PC-9 (cell line): Measurements from ENCODE around the gene ARHGEF28.

Source experiments
- EZH2 ChIP-seq: fragments of 200-600 bp; sonication (generic); IDR thresholded peaks from 2 replicates; pipeline ENCODE4 v1.8.0; 2017; ENCODE audit warnings: antibody characterized with exemption, low read depth
- TF ChIP-seq, protein P1 (sequence below): fragments of 200-600 bp; sonication (generic); conservative IDR thresholded peaks from 2 replicates; pipeline ENCODE4 v1.6.1; 2017; ENCODE audit warnings: mixed run types, antibody characterized with exemption, mild to moderate bottlenecking, moderate library complexity

DNA sequence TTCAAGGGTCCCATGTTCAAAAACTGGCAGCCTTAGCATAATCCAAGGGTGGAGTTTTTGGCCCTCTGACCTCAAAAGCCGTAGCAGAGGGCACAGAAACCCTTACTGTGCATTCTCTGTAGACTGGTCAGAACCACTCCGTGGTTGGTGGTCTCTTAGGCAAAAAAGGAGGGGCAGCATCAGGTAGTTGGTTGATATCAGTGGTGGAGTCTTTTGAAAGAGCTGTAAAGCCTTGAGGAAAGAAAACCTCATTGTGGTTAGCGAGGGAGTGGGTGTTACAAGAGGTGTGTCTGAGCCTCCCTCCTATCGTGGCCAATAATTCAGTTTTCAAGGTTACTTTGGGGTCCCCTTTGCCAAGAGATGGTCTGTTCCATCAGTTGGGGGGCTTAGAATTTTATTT lies 40.9 kb downstream of the ARHGEF28 start:
- TF ChIP-seq, protein P1, sequence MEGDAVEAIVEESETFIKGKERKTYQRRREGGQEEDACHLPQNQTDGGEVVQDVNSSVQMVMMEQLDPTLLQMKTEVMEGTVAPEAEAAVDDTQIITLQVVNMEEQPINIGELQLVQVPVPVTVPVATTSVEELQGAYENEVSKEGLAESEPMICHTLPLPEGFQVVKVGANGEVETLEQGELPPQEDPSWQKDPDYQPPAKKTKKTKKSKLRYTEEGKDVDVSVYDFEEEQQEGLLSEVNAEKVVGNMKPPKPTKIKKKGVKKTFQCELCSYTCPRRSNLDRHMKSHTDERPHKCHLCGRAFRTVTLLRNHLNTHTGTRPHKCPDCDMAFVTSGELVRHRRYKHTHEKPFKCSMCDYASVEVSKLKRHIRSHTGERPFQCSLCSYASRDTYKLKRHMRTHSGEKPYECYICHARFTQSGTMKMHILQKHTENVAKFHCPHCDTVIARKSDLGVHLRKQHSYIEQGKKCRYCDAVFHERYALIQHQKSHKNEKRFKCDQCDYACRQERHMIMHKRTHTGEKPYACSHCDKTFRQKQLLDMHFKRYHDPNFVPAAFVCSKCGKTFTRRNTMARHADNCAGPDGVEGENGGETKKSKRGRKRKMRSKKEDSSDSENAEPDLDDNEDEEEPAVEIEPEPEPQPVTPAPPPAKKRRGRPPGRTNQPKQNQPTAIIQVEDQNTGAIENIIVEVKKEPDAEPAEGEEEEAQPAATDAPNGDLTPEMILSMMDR = no peak
- TF ChIP-seq EZH2 = no peak
